ENCODE measurements around the gene BBIP1.

DNA sequence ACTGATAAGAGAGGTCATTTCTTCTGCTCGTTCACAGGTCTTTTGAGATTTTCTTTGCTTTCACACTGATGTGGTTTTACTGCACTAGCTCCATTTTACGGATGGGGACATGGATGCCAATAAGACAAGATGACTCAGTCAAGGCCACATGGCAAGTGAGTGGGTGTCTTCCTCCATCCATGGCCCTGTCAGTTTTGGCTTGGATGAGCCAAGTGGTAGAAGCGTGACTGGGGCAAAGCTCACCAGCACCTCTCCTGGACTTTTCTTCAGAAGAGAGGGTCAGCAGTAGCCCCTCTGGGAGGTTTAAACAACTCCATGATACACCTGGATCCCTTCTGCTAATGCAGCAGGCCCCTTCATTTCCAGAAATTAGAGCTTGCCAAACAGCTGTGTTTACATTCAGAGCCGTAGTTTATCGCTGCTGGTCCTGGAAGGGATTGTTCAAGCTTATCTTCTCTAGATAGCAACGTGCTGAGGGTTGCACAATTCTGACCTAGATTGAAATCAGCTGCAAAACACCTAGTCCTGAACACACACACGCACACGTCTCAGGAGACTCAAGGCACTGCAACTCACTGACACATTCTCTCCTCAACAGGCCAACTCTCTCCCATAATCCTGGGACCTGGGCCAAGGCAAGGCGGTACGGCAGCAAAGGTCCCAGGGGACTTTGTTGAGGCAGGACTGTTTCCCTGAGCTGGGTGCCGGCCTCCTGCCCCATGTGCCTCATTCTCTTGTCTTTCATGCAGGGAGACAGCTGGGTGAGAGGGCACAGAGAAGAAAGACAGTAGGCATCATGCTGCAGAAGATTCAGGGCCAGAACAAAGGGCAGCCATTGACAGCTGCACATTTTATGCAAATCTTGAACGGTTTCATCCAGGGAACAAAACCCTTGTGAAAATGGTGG is 61.5 kb downstream of the BBIP1 start:
- no peak for TF ChIP-seq ESRRA (IDR thresholded peaks at IDR 0.05; ENCODE audit: low read length)
- no peak for TF ChIP-seq TAF1 (IDR thresholded peaks at IDR 0.05; ENCODE audit: borderline replicate concordance, low read depth, low read length)
- TF ChIP-seq, protein P1, sequence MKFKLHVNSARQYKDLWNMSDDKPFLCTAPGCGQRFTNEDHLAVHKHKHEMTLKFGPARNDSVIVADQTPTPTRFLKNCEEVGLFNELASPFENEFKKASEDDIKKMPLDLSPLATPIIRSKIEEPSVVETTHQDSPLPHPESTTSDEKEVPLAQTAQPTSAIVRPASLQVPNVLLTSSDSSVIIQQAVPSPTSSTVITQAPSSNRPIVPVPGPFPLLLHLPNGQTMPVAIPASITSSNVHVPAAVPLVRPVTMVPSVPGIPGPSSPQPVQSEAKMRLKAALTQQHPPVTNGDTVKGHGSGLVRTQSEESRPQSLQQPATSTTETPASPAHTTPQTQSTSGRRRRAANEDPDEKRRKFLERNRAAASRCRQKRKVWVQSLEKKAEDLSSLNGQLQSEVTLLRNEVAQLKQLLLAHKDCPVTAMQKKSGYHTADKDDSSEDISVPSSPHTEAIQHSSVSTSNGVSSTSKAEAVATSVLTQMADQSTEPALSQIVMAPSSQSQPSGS (IDR thresholded peaks at IDR 0.05; ENCODE audit: low read length) = no peak
- TF ChIP-seq, protein P2, sequence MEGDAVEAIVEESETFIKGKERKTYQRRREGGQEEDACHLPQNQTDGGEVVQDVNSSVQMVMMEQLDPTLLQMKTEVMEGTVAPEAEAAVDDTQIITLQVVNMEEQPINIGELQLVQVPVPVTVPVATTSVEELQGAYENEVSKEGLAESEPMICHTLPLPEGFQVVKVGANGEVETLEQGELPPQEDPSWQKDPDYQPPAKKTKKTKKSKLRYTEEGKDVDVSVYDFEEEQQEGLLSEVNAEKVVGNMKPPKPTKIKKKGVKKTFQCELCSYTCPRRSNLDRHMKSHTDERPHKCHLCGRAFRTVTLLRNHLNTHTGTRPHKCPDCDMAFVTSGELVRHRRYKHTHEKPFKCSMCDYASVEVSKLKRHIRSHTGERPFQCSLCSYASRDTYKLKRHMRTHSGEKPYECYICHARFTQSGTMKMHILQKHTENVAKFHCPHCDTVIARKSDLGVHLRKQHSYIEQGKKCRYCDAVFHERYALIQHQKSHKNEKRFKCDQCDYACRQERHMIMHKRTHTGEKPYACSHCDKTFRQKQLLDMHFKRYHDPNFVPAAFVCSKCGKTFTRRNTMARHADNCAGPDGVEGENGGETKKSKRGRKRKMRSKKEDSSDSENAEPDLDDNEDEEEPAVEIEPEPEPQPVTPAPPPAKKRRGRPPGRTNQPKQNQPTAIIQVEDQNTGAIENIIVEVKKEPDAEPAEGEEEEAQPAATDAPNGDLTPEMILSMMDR (IDR thresholded peaks at IDR 0.05 in 2 of 3, conservative IDR thresholded peaks at IDR 0.05 in 1 of 3; ENCODE audit: control insufficient read depth in 2 of 3, extremely low read depth in 1 of 3, insufficient read depth in 1 of 3, low read depth in 3 of 3, low read length in 3 of 3) = no peak
- TF ChIP-seq, protein P3, sequence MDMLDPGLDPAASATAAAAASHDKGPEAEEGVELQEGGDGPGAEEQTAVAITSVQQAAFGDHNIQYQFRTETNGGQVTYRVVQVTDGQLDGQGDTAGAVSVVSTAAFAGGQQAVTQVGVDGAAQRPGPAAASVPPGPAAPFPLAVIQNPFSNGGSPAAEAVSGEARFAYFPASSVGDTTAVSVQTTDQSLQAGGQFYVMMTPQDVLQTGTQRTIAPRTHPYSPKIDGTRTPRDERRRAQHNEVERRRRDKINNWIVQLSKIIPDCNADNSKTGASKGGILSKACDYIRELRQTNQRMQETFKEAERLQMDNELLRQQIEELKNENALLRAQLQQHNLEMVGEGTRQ (IDR thresholded peaks at IDR 0.05; ENCODE audit: borderline replicate concordance, low read depth, low read length) = no peak

Measured in GM12878 (cell line).